Effector CD8-positive, alpha-beta T cell (primary cell): ENCODE measurements around the gene NET1.

Experiments used
- DNase-seq: peaks from one replicate; lab custom pipeline; 2025; lab: John Stamatoyannopoulos, UW

Gene NET1

GRCh38 chr10:5442990-5443370 is 30.6 kb downstream of the NET1 start:
- no peak for DNase-seq

- no peak for DNase-seq
Measured at GRCh38 chr10:5443429-5443828, 31.1 kb downstream of the NET1 start.

- DNase-seq = no peak
Measured at GRCh38 chr10:5445006-5445405, 32.6 kb downstream of the NET1 start.

GRCh38 chr10:5446390-5446926 is 34.1 kb downstream of the NET1 start:
- peak; percentile 69 for DNase-seq

GRCh38 chr10:5447056-5447455 is 34.7 kb downstream of the NET1 start:
- no peak for DNase-seq

DNA sequence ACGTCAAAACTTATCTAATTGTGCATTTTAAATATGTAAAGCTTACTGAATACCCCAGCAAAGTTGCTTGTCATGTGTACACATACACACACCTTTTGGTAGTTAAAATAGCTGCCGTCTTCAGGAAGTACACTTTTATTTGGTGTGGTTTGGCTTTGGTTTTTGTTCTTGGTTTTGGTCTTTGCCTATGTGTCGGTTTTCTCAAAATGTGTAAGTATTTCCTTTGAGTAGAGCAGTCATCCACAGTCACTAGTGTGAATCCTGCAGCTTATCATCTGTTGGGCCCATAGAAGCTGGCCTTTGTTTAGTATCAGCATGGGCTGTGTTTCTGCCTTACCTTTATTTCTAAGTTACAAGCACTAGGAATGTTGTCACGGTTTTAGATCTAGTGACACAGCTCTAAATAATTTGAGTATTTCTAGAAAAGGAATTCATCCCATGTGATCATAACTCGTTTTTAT is 35.3 kb downstream of the NET1 start:
- no peak for DNase-seq

DNA sequence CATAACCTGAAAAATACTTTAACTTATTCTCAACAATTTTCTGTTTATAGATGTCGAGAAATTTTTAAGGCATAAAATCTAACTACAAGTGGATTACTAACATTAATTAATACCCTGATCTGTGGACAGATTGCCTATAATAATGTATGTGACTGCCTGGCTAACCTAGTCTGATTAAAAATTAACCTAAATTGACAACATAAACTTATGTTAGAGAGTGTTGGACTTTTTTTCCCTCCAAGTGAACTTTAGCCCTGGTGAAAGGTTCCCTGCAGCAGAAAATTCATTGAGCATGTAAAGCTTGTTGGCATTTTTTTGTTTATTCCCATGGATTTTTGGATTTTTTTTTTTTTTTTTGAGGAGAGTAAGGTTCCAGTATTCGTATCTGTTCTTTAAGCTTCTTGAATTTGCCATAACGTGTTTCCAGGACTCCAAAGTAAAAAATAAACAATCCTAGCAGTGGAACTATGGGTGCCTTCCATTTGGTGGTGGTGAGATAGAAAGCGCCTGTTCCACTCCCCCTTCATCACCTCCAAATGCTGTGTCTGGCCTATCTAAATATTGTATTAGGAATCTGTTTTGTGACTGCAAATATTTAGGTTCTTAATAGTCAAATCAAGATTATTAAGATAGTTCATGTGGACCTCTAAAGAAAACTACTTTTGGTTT is 36.1 kb downstream of the NET1 start:
- DNase-seq = no peak

- DNase-seq = no peak
Measured at GRCh38 chr10:5449227-5449626, 36.9 kb downstream of the NET1 start.

- no peak for DNase-seq
Measured at GRCh38 chr10:5449823-5450222, 37.5 kb downstream of the NET1 start.

DNA sequence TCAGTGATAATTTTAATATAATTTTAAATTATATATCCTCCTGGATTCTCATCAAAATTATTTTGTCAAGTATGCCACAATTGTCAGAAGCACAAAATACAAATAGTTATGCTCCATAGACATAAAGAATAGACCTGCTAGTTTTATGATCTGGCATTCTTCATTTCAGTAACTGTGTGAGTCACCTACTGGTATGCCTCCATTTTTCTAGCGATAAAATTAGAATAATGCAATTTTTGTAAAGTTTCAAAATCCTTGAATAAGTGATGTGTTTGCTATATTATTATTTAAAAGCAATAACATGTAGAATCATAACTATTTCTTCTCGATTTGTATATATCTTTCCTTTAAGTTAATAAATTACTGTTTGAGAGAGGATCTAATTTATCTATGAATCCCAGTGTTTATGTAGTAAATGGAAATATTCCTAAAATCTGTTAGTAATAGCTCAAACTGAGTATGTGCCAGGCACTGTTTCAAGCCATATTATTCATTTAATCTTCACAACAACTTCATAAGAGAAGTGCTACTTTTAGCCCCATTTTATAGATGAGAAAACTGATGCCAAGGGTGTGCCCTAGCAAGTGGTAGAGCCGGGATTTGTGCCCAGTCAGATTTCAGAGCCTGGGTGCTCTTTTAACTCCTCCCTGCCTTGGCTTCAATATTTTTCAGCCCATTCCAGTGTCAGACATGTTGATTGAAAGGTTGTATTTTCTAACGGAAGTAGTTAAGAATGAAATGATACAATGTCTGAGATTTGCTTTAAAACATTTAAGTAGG is 38.4 kb downstream of the NET1 start:
- no peak for DNase-seq

DNA sequence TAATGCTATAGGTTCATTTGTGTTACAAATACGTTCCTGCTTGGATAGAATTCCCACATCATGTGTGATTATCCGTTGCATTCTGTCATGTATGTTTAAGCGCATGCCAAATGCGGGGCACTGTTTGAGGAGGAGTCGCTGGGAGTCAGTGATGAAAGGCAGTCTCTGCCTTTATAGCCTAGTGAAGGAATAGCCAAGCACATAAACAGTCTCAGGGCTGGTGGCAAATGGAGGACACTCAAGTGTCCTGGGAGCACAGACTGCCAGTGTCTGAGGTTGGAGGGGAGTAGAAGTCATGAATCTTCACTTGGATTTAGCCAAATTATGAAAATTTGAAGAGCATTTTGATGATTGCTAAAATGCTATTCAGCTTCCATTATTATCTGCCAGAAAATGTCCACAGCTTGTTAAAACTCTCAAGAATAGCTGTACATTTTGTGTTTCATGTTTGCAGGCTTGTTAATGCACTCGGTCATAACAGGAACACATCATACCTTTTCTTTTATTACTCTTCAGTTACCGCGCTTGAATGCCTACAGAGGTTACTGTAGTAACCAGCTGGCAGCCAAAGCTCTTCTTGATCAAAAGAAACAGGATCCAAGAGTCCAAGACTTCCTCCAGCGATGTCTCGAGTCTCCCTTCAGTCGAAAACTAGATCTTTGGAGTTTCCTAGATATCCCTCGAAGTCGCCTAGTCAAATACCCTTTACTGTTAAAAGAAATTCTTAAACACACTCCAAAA is 41.6 kb downstream of the NET1 start:
- no peak for DNase-seq

DNA sequence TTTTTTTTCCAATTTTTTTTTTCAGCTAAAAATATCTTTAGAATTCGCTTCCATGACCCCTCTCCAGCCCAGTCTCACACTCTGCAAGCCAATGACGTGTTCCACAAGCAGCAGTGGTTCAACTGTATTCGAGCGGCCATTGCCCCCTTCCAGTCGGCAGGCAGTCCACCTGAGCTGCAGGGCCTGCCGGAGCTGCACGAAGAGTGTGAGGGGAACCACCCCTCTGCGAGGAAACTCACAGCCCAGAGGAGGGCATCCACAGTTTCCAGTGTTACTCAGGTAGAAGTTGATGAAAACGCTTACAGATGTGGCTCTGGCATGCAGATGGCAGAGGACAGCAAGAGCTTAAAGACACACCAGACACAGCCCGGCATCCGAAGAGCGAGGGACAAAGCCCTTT is 44.2 kb downstream of the NET1 start:
- DNase-seq = no peak

DNA sequence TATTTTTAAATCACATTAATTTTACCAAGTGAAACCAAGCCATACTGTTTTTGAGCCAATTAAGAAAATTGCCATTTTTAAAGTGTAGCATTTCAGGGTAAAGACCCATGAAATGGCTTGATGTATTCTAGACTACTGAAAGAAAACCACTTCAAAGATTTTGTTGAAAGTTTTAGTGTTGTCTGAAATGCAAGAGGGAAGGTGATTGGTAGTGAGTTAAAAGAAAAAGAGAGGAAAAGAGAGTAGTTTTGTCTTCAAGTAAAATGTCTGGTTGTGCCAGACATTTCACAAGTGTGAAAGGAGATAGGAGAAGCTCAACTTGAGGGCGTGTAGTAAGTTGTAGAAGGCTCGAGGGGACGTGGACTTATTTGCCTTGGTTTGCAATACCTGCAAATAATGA is 45.4 kb downstream of the NET1 start:
- no peak for DNase-seq

DNA sequence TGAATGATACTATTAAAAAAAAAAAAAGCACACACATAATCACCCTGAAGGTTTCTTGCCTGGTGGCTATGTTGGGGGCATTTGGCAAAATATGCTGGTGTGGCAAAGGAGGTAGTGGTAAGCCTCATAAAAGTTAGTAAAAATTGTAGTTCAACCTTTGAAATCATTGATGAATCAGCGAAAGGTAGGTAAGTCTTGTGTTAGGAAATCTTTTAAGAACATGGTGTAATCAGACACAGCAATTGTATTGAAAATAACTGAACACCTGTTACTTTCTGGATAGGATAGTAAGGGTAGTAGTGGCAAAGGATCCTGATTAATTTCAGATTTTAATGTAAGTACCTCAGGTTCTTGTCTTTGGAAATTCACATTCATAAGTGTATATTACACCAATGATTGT is 46.1 kb downstream of the NET1 start:
- no peak for DNase-seq

DNA sequence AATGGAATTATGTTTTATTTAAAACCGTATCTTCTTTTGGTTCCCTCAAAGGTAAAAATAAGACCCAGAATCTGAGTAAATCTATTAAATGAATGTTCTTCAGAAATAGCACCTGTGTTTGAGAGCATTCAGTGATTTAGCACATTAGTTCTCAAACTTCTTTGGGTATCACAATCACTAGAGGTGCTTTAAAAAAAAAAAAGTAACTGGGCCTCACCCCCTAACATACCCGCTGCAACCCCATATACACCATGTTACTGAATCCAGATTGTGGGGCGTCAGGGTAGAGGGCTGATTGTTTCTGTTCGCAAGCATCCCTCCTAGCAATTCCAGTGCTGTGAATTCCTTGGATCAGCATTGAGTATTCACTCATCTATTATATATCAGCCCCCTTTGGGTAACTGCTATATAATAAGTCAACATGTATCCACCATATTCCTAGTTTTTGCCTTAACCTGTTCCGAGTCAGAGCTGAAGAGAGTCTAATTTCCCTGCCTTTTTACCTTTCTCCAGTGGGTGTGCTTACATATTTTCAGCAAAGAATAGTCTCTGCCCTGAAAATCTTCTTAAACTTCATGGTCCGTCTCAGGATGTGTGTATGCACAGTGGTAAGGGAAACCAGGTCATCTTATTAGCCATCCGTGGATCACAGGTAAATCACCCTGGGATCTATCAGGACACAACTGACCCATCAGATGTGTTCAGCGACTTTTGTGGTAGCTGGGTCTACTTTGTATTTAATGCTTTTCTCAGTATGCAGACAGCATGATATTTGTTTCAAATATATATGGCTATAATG is 46.8 kb downstream of the NET1 start:
- no peak for DNase-seq

DNA sequence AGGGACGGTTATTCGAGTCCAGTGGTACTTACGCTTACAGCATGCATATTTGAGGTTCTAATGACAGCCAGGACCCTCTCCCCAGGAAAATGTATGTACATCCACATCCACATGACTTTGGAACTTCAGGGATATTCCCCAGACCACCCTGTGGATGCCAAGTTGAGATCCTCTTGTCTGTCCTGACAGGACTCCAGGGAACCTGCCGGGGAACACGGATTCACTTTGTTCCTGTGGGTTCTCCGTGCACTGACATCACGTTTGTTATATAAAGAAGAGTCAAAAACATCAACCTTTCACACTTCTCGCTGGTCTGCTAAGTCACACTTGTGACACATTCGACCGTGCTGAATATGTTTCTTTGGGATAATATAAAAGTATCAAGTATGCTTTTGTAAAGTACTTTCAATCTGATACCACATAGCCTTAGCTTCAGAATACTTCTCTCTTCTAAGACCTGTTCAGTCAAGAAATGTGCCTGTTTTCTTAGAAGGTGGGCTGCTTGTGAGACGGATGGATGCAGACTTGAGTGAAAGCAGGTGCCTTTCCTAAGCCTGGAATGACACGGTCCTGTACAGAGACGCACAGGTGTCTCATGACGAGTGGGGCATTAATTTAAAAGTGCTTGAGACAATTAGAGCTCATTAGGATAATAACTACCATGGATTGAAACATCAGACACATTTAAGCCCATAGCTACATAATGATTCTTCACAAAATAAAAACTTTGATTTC is 48.3 kb downstream of the NET1 start:
- DNase-seq = no peak

DNA sequence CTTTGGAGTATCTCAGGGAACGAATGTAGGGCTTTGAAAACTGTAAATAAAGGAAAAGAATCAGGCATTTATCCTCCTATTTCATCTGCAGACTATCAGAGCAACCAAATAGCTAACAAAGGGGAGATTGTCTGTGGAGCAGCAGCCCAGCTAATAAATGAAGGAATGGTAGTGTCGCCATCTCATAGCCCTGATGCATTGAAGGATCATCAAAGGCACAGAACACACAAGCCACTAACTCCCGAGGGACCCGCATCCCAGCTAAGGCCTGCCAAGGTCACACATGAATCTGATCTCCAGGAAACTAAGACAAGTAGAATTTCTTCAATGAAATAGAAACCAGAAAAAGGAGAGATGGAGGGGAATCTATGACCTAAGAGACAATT is 48.8 kb downstream of the NET1 start:
- DNase-seq = no peak

DNA sequence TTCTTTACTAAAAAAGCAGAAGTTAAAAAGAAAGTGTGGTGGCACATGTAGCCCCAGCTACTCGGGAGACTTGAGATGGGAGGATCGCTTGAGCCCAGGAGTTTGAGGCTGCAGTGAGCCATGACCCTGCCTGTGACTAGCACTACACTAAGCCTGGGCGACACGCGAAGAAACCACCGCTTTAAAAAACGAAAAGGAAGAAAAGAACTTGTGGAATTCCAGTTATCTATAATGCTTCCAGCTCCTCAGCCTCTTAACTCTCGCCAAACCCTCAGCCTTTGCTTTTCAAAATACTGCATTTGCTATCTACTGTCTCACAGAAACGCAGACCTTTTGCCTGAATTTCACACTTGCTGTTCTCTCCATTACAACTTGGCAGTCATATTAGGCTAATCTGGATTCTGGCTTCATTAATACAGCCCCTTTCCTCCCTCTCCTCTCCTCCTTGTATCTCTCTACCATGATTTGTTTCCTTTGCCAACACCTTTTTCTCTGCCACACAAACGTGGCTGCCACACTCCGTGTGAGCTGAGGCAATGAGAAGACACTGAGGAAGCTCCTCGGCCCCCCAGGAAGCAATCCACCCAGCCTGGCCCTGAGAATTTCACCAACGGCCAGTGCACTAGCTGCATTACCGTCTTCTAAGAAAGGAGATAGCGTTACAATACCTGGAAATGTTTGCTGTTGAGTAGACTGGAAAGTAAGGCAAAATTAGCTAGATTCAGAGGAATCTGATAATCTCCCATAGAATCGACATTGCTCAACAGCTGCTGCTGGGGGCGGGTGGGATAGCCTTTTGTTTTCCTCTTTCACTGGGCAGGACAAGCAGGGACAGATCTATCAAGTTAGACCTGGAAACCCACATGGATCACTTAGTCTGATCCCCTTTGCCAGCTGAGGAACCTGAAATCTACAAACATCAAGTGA is 49.8 kb downstream of the NET1 start:
- DNase-seq = no peak

DNA sequence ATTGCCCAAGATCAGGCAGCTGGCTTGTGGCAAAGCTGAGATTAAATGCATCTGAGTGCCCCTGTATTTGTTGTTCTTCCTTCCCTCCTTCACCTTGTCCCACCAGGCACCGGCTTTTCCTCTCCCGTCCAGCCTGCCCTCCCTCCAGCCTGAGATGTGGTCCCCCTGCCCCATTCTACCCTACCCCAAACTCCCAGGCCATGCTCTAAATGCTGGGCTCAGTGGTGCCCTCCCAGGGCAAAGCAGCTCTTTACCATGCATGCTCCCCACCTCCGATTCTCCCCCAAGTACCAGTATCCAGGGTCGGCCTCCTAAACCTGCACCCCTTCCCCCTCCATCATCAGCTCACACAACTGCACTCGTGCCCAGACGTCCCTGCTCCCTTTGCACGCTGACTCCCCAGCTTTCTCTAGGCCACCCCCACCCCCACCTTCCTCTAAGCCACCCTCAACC is 50.5 kb downstream of the NET1 start:
- DNase-seq = no peak

DNA sequence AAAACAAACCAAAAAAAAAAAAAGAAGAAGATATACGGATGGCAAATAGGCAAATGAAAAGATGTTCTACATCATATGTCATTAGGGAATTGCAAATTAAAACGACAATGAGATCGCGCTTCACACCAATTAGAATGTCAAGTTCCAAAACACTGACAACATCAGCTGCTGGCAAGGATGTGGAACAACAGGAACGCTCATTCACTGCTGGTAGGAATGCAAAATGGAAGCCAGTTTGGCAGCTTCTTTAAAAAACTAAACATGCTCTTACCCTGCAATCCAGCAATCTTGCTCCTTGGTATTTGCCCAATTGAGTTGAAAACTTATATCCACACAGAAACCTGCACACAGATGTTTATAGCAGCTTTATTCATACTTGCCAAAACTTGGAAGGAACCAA is 52.2 kb downstream of the NET1 start:
- DNase-seq = no peak
